Thymus (tissue), 11 donors: ENCODE measurements around the gene NXN. TPM values are rescaled to one million over a fixed set of nuclear protein-coding genes. Genes with fewer than 3 reads are reported as not detected.
"Not testable (repeated sequence)": the region's sequence is repeated elsewhere in the genome, so short reads cannot be mapped to it uniquely, and the experiment has no call there.

Experiments used
- DNase-seq, 9 donors: peaks; one replicate each; pipeline ENCODE4 v3.0.0-alpha.2; 2013; ENCODE audit warnings: low spot score in 9 of 9, low read depth in 6 of 9, missing footprints in 1 of 9
- H3K27ac ChIP-seq, 2 donors: one replicate each; pipeline ENCODE4 v1.5.1; 2013; ENCODE audit warnings: control low read depth in 1 of 2, low read depth in 1 of 2, low read length in 1 of 2, mild to moderate bottlenecking in 1 of 2, moderate library complexity in 1 of 2
- H3K27me3 ChIP-seq, 2 donors: one replicate each; pipeline ENCODE4 v1.5.1; 2013; ENCODE audit warnings: low read length in 1 of 2; ENCODE audit not compliant: control insufficient read depth in 2 of 2, insufficient read depth in 1 of 2
- H3K36me3 ChIP-seq, 2 donors: one replicate each; pipeline ENCODE4 v1.5.1; 2013; ENCODE audit warnings: low read length in 1 of 2, mild to moderate bottlenecking in 1 of 2, moderate library complexity in 1 of 2; ENCODE audit not compliant: control insufficient read depth in 2 of 2, insufficient read depth in 2 of 2
- H3K4me1 ChIP-seq, 2 donors: one replicate each; pipeline ENCODE4 v1.5.1; 2013; ENCODE audit warnings: low read length in 2 of 2; ENCODE audit not compliant: control insufficient read depth in 2 of 2, insufficient read depth in 2 of 2
- H3K4me3 ChIP-seq, 2 donors: one replicate each; pipeline ENCODE4 v1.5.1; 2013; ENCODE audit warnings: low read length in 2 of 2, control low read depth in 1 of 2, mild to moderate bottlenecking in 1 of 2
- H3K9me3 ChIP-seq, 2 donors: one replicate each; pipeline ENCODE4 v1.5.1; 2013; ENCODE audit warnings: low read length in 1 of 2, mild to moderate bottlenecking in 1 of 2; ENCODE audit not compliant: control insufficient read depth in 2 of 2, insufficient read depth in 1 of 2
- WGBS: extraction: QIAGEN DNeasy Blood & Tissue Kit; methylation state at CpG from one replicate; pipeline ENCODE4 v1.1.7; 2013; 5-methylcytosine and 5-hydroxymethylcytosine counted together
- polyA plus RNA-seq: library from polyadenylated mRNA; stranded (reverse); fragments of 200-250 nt; gene quantifications from one replicate; pipeline ENCODE4 v1.2.3, GENCODE V29; 2013
- total RNA-seq: library from RNA; stranded (reverse); fragments of 120-200 nt; gene quantifications from one replicate; pipeline ENCODE4 v1.2.4, GENCODE V29; 2013
- donor health status: healthy.

Gene NXN
- total and polyA plus RNA-seq, 2 donors: 16.8 to 25.7 TPM

GRCh38 chr17:1002771-1003555, 23.4 kb upstream of the NXN start:
- 90% methylated on average over 19 of the region's 19 CpGs for WGBS
- H3K27me3 ChIP-seq: no peaks in the 10 kb centered on the region
- peaks cover 24 to 37% of the 10 kb centered on the region in 2 donors for H3K4me1 ChIP-seq
- no peak for DNase-seq
- no peaks in the 10 kb centered on the region for H3K9me3 ChIP-seq
- H3K27ac ChIP-seq: no peak overlapping the region
- no peak overlapping the region for H3K4me3 ChIP-seq
- peaks cover 48 to 49% of the 10 kb centered on the region in 2 donors for H3K36me3 ChIP-seq

DNA sequence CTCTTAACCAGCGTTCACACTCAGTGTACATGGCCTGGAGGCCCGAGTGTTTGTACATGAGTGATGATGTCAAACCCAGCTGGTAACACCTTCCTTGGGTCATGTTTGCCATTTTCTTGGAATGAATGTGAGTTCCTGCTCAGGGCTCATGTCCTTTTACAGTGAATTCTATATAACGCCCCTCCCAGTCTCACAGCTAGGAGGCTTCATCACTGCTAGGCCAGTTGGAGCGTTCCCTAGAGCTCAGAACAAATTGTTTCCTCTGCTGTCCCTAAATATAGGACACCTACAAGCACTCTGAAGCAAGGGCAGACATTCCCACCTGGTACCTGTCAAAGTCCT, 22.8 kb upstream of the NXN start:
- no peaks in the 10 kb centered on the region for H3K9me3 ChIP-seq
- peaks cover 27 to 43% of the 10 kb centered on the region in 2 donors for H3K4me1 ChIP-seq
- DNase-seq: no peak
- peaks cover 46% of the 10 kb centered on the region in 2 donors for H3K36me3 ChIP-seq
- 97% methylated on average over 4 of the region's 4 CpGs for WGBS
- no peak overlapping the region for H3K27ac ChIP-seq
- H3K27me3 ChIP-seq: no peaks in the 10 kb centered on the region
- no peak overlapping the region for H3K4me3 ChIP-seq

DNA sequence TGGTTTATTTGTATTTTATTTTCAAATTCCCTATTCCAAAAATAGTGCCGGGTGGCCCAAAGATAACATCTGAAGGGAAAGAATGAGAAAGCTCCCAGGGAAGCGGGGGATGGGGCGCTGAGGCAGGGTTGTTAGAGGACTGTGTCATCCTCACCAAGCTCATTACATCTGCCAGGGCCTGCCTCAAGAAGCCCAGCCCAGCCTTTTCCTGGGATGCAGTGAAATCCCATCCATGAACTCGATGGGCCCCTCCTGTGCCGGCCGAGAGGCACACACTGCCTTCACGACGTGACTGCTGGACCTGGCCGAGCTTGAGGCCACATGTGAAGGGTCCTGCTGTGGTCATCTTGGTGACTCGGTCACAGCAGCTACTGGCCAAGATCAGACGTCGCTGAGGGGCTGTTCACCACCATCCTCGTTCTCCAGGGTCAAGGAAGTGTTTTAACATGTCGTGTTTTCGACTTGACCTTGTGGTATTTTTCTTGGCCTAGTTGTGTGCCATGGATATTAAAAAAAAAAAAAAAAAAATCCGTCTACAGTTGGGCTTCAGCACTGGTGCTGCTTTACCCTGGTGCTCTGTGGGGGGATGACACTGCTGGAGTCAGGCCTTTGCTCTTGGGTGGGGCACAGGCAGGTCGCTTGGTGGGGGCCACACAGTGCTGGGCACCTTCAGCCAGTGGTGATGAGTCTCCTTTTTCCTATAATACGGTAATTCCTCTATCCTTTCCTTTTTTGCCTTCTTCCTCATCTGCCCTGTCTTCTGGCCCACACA, 22.2 kb upstream of the NXN start:
- no peak overlapping the region for H3K27ac ChIP-seq

GRCh38 chr17:1000597-1001461, 21.3 kb upstream of the NXN start:
- Histone ChIP-seq H3K4me3 (no peak overlapping the region), H3K36me3 (peaks cover 42 to 46% of the 10 kb centered on the region in 2 donors), H3K9me3 (peaks cover 0 to 5% of the 10 kb centered on the region in 2 donors), H3K4me1 (peaks cover 19 to 40% of the 10 kb centered on the region in 2 donors), H3K27me3 (no peaks in the 10 kb centered on the region), H3K27ac (no peak overlapping the region)
- WGBS: 95% methylated on average over 15 of the region's 15 CpGs
- DNase-seq: no peak

More for the DNA sequence above, 22.2 kb upstream of the NXN start:
- DNase-seq: no peak
- H3K9me3 ChIP-seq: no peaks in the 10 kb centered on the region
- H3K4me3 ChIP-seq: no peak overlapping the region
- H3K27me3 ChIP-seq: no peaks in the 10 kb centered on the region
- H3K36me3 ChIP-seq: peaks cover 42 to 46% of the 10 kb centered on the region in 2 donors
- H3K4me1 ChIP-seq: peaks cover 27 to 44% of the 10 kb centered on the region in 2 donors
- WGBS: 96% methylated on average over 18 of the region's 18 CpGs

GRCh38 chr17:998111-998510, 18.5 kb upstream of the NXN start:
- peak overlapping the region in 1 of 2 donors; percentile 99 for H3K4me3 ChIP-seq
- H3K4me1 ChIP-seq: peaks cover 4 to 17% of the 10 kb centered on the region in 2 donors
- H3K36me3 ChIP-seq: peaks cover 35 to 36% of the 10 kb centered on the region in 2 donors
- H3K9me3 ChIP-seq: peaks cover 3 to 16% of the 10 kb centered on the region in 2 donors
- DNase-seq: no peak
- H3K27me3 ChIP-seq: no peaks in the 10 kb centered on the region
- 87% methylated on average over 2 of the region's 2 CpGs for whole genome bisulfite sequencing
- no peak overlapping the region for H3K27ac ChIP-seq

DNA sequence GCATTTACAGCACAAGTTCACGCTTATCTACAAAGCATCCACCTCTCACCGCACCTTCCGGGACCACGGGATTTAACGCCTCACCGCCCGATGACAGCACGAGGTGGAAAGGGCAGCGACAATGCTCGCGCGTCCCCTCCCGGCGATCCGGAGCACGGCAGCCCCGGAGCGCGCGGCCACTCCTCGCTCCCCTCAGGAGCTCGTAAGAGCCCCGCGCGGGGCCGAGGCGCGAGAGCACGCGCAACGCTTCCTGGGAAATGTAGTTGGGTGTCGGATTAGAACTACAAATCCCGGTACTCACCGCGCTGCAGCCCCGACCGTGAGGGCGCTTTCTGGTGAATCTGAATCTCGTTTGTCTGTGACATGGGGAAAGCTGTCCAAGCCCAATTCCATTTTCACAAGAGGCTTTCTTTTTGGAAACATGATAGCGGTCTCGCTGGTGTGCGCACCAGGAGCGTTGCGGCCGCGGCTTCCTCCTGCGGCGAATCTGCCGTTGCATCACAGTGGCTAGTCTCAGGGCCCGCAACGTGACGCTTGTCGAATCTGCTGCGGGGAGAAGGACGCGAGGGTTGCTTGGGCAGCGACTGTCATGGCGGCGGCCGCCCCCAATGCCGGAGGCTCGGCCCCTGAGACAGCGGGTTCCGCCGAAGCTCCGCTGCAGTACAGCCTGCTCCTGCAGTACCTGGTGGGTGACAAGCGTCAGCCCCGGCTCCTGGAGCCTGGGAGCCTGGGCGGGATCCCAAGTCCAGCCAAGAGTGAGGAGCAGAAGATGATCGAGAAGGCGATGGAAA, 17.2 kb upstream of the NXN start, which contains the start of gene TIMM22:
TIMM22 (plus strand) TSS at position 576 of the 791 bp plus-strand sequence; CDS start at position 590, 14 bp downstream.
- Histone ChIP-seq H3K27ac (peak within 1 kb of the TSS; percentile 84 to 86), H3K36me3 (peaks cover 21 to 23% of the 10 kb centered on the region in 2 donors), H3K4me1 (peaks cover 4 to 17% of the 10 kb centered on the region in 2 donors), H3K4me3 (peak within 1 kb of the TSS; percentile 65 to 99), H3K27me3 (no peaks in the 10 kb centered on the region), H3K9me3 (peaks cover 3 to 24% of the 10 kb centered on the region in 2 donors)
- peak; percentile 92 to 98 (median 94) for DNase-seq
- under 1% methylated on average over 71 of the region's 71 CpGs for WGBS

DNA sequence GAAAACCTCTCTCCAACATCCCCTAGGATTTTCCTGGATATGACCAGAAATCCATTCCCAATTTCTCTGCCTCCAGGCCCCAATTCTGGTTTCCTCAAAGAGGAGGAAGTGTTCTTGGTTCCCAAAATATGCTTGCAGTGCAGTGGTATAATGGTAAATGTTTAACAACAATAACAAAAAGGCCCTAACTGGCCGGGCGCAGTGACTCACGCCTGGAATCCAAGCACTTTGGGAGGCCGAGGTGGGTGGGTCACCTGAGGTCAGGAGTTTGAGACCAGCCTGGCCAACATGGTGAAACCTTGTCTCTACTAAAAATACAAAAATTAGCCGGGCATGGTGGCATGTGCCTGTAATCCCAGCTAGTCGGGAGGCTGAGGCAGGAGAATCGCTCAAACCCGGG, 15.7 kb upstream of the NXN start:
- H3K4me3 ChIP-seq, H3K36me3 ChIP-seq, H3K27me3 ChIP-seq, DNase-seq, H3K27ac ChIP-seq: not testable (repeated sequence)
- Histone ChIP-seq H3K4me1 (peaks cover 4 to 17% of the 10 kb centered on the region in 2 donors), H3K9me3 (peaks cover 3 to 24% of the 10 kb centered on the region in 2 donors)
- WGBS: 92% methylated on average over 8 of the region's 8 CpGs

GRCh38 chr17:992933-993332, 13.4 kb upstream of the NXN start:
- no peak for DNase-seq

More at GRCh38 chr17:992933-993332, 13.4 kb upstream of the NXN start:
- no peaks in the 10 kb centered on the region for H3K36me3 ChIP-seq
- H3K9me3 ChIP-seq: peaks cover 3 to 24% of the 10 kb centered on the region in 2 donors
- H3K27me3 ChIP-seq: no peaks in the 10 kb centered on the region
- no peak overlapping the region for H3K4me3 ChIP-seq
- WGBS: 87% methylated on average over 13 of the region's 13 CpGs
- H3K27ac ChIP-seq: no peak overlapping the region
- peaks cover 3 to 10% of the 10 kb centered on the region in 2 donors for H3K4me1 ChIP-seq
